SK-N-MC (cell line): Measurements from ENCODE around the gene CTNNB1.

Experiments
- EZH2 ChIP-seq: fragments of 200-600 bp; sonication (generic); IDR thresholded peaks from one replicate; pipeline ENCODE4 v1.6.1; 2017; ENCODE audit warnings: antibody characterized with exemption
- POLR2AphosphoS5 ChIP-seq: IDR thresholded peaks from 2 replicates; pipeline ENCODE4 v1.6.1; 2012; ENCODE audit warnings: mild to moderate bottlenecking, low read depth, low read length, borderline replicate concordance

- TF ChIP-seq EZH2 (no peak), POLR2AphosphoS5 (no peak)
Measured at GRCh38 chr3:41260063-41260450, 60.8 kb downstream of the CTNNB1 start.
